KBM-7 (cell line): ENCODE measurements around the gene VWA7.

Source experiments
- DNase-seq: peaks from one replicate; pipeline ENCODE4 v3.0.0-alpha.2; 2015
- in situ Hi-C: fragments of 300-500 bp; cut with MboI; formaldehyde crosslinking; loops from 2 replicates; pipeline ENCODE4 v1.14.3; 2020; ENCODE audit warnings: low sequenced_read_pairs, low pct_unique_long_range_greater_than_20kb, mixed read lengths

Gene VWA7

DNA sequence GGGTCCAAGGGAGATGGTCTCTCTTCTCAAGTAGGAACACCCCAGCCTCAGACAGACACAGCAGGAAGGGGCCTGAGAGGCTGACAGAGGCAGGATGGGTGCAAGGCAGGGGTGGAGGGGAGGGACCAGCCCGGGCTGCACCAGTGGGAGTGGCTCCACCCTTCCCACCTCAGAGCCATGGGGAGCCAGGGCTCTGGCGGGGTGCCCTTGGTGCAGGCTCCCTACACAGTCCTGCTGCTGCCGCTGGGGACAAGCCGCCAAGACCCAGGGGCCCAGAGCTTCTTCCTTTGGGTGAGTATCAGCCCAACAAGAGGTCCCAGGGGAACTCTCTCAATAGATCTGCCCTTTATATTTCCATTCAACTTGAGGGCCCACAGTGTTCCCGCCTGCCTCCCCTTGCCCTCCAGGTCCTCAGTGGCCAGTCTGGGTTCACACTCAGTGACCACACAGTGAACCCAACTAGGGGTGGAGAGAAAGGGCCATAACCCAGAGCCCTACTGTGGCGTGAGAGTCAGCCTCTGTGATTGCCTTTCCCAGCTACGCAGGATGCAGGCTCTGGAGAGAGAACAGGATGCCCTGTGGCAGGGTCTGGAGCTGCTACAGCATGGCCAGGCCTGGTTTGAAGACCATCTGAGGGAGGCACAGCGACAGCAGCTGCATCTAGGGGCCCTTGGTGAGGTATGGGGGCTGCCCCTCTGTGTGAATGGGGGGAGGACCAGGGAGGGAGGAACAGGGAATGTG lies 14.1 kb downstream of the VWA7 start:
- no peak for DNase-seq
- in situ Hi-C loops, result no loop called here

DNA sequence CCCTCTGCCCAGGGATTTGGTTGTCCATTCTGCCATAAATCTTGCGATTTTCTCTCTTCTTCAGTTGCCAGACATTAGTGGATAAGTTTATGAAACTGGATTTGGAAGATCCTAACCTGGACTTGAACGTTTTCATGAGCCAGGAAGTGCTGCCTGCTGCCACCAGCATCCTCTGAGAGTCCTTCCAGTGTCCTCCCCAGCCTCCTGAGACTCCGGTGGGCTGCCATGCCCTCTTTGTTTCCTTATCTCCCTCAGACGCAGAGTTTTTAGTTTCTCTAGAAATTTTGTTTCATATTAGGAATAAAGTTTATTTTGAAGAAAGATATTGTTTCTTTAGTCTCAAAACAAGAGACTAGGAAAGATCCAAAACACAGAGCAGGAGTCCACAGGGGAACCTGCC lies 14.8 kb downstream of the VWA7 start, which contains the start of gene SAPCD1:
Gene SAPCD1, plus strand, starts transcription at position 301 of the 400 bp plus-strand sequence. CDS start 399 bp downstream, outside the sequence.
- DNase-seq, result no peak
- in situ Hi-C loops, result no loop called here

DNA sequence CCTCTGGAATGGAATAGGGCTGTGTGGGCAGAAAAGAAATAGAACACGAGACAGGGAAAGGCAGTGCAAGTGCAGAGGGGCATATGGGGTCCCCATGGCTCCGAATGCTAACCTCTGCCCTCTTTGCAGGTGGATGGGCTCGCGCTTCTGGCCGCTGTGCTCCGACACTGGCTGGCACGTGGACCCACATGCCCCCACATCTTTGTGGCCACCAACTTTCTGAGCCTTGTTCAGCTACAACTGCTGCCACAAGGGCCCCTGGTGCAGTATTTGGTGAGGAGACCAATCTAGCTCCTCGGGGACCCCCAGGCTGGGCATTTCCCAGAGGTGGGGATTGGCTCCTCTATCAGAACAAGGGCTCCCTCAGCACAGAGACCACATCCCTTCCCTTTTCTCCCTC lies 15.8 kb downstream of the VWA7 start:
- DNase-seq, result no peak
- in situ Hi-C loops, result no loop called here

DNA sequence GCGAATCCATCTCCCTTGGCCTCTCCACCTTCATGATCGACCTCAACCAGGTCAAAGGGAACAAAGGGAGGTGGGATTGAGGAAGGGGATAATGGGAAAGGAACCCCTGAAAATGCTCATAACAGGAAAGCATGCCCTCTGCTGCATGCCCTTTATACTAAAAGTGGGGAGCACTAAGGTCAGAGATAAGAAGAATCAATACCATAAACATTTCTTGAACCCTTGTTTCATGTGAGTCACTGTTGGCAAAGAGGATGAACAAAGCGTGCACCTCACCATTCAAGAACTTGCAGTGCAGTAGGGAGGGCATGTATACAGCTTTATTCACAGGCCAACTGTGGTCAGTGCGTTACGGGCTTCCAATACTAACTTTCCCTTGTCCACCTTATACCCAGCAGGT lies 16.3 kb downstream of the VWA7 start:
- in situ Hi-C loops, result no loop called here

DNA sequence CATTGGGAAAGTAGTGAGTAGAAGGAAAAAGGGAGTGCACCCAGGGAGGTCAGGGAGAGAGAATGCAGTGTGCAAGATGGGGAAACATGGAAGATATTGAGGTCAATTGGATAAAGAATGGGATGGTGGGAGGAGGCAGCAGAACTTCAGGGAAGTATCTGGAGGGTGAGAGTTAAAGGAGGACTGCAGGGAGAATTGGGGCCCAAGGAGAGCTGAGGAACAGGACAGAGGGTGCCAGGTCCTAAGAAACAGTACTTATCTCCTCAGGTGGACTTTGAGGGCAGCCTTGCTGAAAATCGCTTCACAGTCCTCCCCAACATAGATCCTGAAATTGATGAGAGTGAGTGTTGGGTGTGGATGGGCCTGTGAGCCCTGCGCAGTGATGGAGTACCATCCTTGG lies 18.8 kb downstream of the VWA7 start:
- no peak for DNase-seq
- in situ Hi-C loops, result no loop called here

More for the DNA sequence above, 16.3 kb downstream of the VWA7 start:
- no peak for DNase-seq

DNA sequence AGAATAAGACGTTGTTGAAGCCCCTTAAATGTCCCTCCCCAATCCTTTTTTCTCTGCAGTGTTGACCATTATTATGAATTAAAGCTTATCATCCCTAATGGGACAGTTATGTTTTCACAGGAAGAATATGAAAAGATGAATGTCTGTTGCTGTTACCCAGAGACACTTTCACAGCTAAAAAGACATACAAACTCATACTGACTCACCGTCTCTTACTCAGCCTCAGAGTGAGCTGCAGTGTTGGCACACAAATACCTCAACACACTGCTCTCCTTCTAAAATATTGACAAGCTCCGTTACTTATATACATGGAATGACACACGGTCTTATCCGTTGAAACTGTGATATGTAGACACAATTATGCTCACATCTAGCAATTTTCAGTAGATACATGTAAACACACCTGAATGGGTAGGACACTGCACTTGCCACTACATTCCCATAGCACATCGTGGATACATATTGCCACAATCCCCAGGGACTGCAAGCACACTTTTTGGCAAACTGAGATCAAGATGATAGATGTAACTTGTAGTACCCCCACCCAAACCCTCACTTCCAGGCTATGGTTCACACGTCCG lies 24.3 kb downstream of the VWA7 start:
- no peak for DNase-seq
- in situ Hi-C loops, result no loop called here

DNA sequence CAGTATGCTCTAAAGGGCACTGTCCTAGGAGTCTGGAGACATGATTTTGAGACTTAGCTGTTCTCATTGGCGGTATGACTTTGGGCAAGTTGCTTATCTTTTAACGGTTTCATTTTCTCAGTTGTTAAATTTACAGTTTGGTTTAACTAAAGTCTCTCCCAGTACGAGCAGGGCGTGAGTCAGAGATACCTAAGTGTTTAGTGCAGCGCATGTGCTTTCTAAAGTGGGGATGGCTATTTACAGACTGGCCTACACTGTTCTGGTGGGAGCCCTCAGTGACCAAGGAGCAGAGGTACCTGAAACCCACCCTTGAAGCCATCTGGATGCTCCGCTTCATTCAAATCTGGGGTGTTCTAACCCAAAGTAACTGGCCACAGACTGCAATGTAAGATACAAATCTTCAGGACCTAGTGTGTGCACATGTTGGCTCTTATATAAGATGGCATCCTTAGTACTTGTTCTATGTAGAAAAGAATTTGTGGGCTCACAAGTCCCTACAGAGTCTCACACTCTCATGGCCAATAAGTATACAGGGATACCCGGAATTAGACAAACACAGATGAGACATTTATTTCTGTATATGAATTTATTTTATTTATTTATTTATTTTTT lies 26.6 kb downstream of the VWA7 start:
- no peak for DNase-seq
- in situ Hi-C loops, result no loop called here

DNA sequence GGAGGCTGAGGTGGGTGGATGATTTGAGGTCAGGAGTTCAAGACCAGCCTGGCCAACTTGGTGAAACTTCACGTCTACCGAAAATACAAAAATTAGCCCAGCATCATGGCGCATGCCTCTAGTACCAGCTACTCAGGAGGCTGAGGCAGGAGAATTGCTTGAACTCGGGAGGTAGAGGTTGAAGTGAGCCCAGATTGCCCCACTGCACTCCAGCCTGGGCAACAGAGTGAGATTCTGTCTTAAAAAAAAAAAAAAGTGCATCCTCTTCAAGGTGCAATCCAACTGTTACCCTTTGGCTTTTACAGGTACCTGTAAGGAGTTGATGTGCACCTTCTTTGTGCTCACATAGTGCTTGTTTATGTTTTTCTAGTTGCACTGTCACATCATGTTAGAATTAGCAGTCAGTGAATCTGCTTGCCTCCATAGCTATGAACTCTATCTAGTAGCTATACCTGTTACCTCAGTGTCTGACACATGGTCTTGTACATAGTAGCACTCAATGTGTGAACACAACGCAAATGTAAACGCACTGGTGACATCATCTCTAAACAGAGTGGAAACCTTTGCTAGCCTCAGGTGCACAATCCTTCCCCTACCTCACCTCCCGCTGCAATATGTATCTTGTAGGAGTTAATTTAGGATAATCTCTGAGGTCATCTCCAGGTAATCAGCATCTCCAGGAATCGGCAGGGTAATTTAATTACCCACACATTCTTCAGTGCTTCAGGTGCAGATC lies 27.7 kb downstream of the VWA7 start:
- no peak for DNase-seq
- in situ Hi-C loops, result no loop called here

DNA sequence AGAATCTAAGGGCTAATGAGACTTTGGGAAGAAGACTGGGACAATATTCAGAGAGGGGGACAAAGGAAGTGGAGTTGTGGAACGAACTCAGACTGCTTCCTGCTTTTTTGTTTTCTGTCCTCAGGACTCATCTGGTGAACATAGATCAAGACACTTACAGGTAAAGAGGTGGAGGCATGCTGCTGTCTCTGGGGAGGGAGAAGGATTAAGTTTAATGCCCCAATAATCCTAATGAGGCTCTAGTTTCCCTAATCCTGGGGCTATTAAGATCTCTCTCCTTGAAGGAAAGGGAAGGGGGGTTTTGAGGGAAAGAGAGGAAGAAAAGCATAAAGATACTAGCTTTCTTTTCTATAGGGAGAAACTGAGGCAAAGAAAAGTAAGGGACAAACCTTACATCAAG lies 32.7 kb downstream of the VWA7 start:
- in situ Hi-C loops, result no loop called here
- no peak for DNase-seq

DNA sequence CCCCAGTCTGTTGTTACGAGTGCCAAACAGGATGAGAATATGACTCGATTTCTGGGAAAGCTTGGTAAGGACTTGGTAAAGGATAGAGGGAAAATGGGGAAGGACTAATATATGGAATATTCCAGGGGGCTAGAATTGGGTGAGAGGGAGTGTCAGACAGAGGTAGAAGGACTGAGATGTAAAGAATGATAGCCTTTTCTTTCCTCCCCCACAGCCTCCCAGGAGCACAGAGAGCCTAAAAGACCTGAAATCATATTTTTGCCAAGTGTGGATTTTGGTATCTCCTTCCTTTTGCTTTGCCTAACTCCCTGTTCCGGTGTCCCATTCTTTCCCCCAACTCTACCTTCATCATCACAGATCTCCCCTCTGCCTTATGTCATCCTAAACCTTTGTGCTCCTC lies 34.2 kb downstream of the VWA7 start:
- in situ Hi-C loops, result no loop called here
- no peak for DNase-seq

DNA sequence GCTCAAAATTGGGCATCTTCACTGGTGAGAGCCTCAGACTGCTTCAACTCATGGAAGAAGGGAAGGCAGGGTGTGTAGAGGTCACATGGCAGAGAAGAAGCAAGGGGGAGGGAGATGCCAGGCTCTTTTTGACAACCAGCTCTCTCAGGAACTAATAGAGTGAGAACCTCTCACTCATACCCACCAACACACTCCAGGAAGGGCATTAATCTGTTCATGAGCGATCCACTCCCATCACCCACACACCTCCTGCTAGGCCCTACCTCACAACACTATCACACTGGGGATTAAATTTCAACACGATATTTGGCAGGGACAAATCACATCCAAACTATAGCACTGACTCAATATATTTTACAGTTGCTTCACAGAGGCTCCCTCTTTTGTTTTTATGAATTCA lies 35.3 kb downstream of the VWA7 start:
- DNase-seq, result no peak
- in situ Hi-C loops, result no loop called here

DNA sequence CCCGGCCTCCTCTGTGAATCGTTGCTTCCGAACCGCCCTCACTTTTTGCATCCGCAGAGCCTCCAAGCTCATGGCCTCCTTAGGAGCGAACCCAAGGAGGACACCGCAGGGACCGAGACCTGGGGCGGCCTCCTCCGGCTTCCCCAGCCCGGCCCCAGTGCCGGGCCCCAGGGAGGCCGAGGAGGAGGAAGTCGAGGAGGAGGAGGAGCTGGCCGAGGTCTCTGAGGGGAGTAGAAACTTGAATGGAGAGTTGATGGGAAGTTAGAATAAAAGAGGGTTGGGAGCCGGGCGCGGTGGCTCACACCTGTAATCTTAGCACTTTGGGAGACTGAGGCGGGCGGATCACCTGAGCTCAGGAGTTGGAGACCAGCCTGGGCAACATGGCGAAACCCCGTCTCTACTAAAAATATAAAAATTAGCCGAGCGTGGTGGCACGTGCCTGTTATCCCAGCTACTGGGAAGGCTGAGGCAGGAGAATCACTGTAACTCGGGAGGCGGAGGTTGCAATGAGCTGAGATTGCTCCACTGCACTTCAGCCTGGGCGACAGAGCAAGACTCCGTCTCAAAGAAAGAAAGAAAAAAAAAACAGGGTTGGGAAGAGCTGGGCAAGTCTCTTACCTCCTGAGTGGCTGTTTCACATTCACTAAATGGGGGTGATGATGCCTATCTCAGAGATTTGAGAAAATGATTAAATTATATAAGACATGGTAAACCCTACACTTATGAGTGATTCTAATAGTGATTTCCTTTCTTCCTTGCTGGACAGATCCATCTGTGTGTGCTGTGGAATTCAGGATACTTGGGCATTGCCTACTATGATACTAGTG lies 36.5 kb downstream of the VWA7 start:
- peak; percentile 73 for DNase-seq
- in situ Hi-C loops, result no loop called here

DNA sequence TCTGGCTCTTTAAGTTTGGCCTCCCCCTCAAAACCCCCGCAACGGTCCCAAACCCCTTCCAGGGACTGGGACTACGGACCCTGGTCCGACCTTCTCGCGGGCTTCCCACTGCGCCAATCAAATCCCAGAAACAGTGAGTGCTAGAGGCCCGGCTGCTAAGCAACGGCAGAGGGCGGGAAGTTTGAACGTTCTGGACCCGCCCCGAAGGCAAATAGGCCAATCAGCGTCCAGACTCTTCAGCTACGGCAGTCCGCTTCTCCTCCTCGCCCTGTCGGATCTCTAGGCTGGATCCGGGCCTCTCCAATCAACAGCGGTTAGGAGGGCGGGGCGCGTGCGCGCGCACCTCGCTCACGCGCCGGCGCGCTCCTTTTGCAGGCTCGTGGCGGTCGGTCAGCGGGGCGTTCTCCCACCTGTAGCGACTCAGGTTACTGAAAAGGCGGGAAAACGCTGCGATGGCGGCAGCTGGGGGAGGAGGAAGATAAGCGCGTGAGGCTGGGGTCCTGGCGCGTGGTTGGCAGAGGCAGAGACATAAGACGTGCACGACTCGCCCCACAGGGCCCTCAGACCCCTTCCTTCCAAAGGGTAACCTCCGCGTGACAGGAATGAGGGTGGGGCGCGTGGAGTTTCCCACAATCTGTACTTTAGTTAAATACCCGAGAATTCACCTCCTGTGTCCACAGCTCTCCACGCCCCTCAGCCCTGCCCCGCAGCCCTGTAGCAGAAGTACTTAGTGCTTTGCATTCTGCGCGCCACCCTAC lies 37.3 kb downstream of the VWA7 start, which contains the start of gene MSH5:
Gene MSH5, plus strand, starts transcription at position 367 of the 758 bp plus-strand sequence. CDS start 462 bp downstream, outside the sequence.
- DNase-seq, result peak; percentile 100
- in situ Hi-C loops, result no loop called here

DNA sequence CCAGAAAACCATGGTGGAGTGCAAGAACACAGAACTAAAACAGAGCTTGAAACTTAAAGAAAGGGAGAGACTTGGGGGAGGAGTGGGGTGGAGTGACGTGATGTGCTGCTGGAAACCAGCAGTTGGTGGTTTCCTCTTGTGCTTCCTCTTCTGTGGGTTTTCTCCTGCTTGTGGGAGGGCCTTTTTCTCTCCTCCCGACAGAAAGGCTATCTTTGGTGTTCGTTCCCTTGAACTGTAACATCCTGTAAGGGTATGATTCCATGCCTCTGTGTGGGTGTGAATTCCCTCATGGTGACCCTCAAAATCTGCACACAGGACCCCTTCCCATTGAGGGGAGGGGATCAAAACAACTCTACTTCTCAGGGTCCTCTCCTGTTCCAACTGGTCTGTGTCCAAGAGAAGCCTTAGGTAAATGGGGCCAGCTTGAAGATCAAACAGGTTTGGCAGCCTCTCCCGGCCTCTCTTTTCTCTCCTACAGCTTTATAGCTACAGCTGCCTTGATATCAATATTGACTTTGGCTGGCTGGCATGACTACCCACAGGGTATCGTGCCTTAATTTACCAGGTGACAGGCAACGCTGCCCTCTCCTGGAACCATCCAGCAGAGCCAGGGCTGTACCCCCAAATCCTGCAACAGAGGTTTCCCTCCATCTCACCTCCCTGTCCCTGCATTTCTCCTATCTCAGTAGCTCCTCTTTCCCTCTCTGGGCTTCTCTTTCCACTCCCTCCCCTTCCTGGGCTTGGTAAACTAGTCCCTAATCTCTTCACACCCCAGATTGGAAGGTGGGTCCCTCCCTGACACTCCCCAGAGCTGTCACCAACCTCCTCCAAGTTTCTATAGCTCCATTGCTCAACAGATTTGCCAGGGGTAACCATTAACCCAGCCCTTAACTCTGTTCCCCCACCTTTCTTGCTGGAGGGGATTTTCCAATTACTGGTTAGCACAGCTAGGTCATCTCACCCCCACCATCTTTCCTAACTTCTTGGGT lies 38.8 kb downstream of the VWA7 start:
- in situ Hi-C loops, result no loop called here
- peak; percentile 98 for DNase-seq

DNA sequence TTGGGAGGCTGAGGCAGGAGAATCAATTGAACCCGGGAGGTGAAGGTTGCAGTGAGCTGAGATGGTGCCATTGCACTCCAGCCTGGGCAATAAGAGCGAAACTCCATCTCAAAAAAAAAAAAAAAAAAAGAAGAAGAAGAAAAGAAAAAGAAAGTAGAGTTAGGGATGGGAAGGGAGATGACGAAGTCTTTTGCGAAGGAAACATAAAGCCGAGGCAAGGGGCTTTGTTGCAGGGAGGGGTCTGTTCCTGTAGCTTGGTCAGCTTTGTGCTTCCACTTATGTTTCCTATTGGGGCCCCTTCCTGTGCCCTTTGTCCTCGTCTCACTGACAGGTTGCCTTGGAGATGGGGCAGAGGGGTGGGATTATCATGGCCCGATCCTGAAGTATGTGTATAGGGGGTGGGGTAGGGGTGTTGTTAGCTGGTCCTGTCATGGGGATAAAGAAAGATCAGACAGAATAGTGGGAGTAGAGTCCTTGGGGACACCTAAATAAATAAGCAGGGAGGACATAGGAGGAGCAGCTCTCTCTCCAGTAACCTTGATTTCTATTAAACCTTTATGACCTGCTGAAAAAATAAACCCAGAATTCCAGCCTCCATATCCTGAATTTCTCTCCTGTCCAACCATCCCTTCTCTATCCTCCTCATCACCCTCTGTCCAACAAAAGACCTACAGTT lies 39.7 kb downstream of the VWA7 start:
- peak; percentile 85 for DNase-seq
- in situ Hi-C loops, result no loop called here

DNA sequence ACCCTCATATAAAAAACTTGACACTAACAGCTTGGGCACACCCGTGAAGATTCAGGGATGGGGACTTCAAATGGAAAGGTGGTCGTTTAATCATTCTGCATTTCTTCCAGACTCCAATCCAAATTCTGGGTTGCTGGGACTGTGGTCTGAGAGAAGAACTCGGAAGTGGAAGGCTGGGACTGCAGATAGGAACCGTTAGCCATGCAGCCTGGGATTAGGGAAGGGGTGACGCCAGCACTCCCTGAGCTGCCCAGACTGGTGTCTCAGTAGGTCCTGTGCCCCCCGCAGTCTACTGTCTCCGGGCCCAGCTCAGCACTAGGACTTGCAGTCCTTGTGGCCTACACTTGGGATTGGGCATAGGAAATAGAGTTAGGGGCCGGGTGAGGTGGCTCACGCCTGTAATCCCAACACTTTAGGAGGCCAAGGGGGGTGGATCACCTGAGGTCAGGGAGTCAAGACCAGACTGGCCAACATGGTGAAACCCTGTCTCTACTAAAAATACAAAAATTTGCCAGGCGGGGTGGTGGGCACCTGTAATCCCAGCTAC lies 40.3 kb downstream of the VWA7 start:
- no peak for DNase-seq
- in situ Hi-C loops, result no loop called here
